K562 (cell line): Measurements from ENCODE around the gene IRX6. TPM values are rescaled to one million over a fixed set of nuclear protein-coding genes. Genes with fewer than 3 reads are reported as not detected.

Experiments
- ATAC-seq: fragments of 200-7000 bp; cut with Tn5 transposase; 3 replicates; pipeline ENCODE4 v1.9.1; 2020; ENCODE audit warnings: moderate library complexity
- BruUV-seq: library from RNA; stranded (reverse); fragments of 400-500 nt; replicated peaks from 2 replicates; lab custom pipeline; 2021; lab: Mats Ljungman, UMichigan
- CTCF ChIA-PET: fragments of 300-600 bp; formaldehyde crosslinking; extraction: SDS; loops from one replicate; lab custom pipeline; 2021; ENCODE audit warnings: low intra/inter-chr PET ratio; lab: Yijun Ruan, JAX
- POLR2A ChIA-PET: fragments of 300-600, 350-650 bp; sonication (Branson Sonifier 250); formaldehyde crosslinking; extraction: SDS; loops from one replicate; lab custom pipeline; 2021; ENCODE audit warnings: antibody characterized with exemption, inconsistent platforms; lab: Yijun Ruan, JAX
- DNase-seq, 4 experiments: peaks; one replicate each; pipeline versions ENCODE4 v3.0.0 to v3.0.0-alpha.2; 2011 to 2018; ENCODE audit warnings: low spot score in 3 of 4, mixed read lengths in 3 of 4; ENCODE audit errors: extremely low read depth in 1 of 4
- FAIRE-seq: peaks from 2 replicates; lab custom pipeline; 2011; peaks lifted over from hg19 to GRCh38; lab: Jason Lieb, UNC
- H2AFZ ChIP-seq: 2 replicates; pipeline ENCODE4 v1.6.0; 2011; ENCODE audit warnings: low read depth, low read length, control low read depth, inconsistent platforms
- H3K27ac ChIP-seq: fragments of 200-600 bp; 3 replicates; pipeline ENCODE4 v1.8.0; 2011; ENCODE audit warnings: low read depth, mild to moderate bottlenecking, control low read depth, inconsistent platforms, low read length, moderate library complexity, mixed read lengths; ENCODE audit errors: extremely low read depth
- H3K27me3 ChIP-seq, 2 experiments: fragments of 300-600 bp in 1 of 2; 2 replicates in 1 of 2; 3 replicates in 1 of 2; pipeline versions ENCODE4 v1.6.0 to v1.8.0; 2011; ENCODE audit warnings: inconsistent platforms in 2 of 2, low read length in 2 of 2, mild to moderate bottlenecking in 1 of 2, mixed read lengths in 1 of 2, moderate library complexity in 1 of 2; ENCODE audit not compliant: control insufficient read depth in 2 of 2, insufficient read depth in 2 of 2
- H3K36me3 ChIP-seq: fragments of 300-600 bp; 3 replicates; pipeline ENCODE4 v1.8.0; 2011; ENCODE audit warnings: mild to moderate bottlenecking, low read length, inconsistent platforms; ENCODE audit not compliant: control insufficient read depth, insufficient read depth
- H3K4me1 ChIP-seq, 2 experiments: fragments of 200-600 bp in 1 of 2; replicated peaks in 1 of 2; 2 replicates in 1 of 2; 3 replicates in 1 of 2; pipeline versions ENCODE4 v1.5.1 to v1.8.0; 2011; ENCODE audit warnings: inconsistent platforms in 2 of 2, low read length in 2 of 2, mild to moderate bottlenecking in 1 of 2, mixed read lengths in 1 of 2, moderate library complexity in 1 of 2; ENCODE audit not compliant: control insufficient read depth in 2 of 2, insufficient read depth in 2 of 2
- H3K4me2 ChIP-seq: 2 replicates; pipeline ENCODE4 v1.6.1; 2011; ENCODE audit warnings: low read length, control low read depth, inconsistent platforms, mixed read lengths; ENCODE audit not compliant: insufficient read depth
- H3K4me3 ChIP-seq: fragments of 200-600 bp; sonication (generic), shearing (Covaris generic); 2 replicates; pipeline ENCODE4 v1.5.1; 2016; ENCODE audit warnings: control low read depth, inconsistent platforms
- H3K79me2 ChIP-seq: fragments of 200-600 bp; 3 replicates; pipeline ENCODE4 v1.8.0; 2011; ENCODE audit warnings: low read length, inconsistent platforms; ENCODE audit not compliant: control insufficient read depth, insufficient read depth
- H3K9ac ChIP-seq, 2 experiments: 2 replicates each; pipeline versions ENCODE4 v1.6.0 to v1.6.1; 2011; ENCODE audit warnings: low read depth in 2 of 2, low read length in 2 of 2, control low read depth in 1 of 2, inconsistent platforms in 1 of 2, mild to moderate bottlenecking in 1 of 2, mixed read lengths in 1 of 2; ENCODE audit not compliant: insufficient read depth in 1 of 2
- H3K9me1 ChIP-seq: one replicate; pipeline ENCODE4 v1.6.0; 2011; ENCODE audit warnings: inconsistent platforms, mild to moderate bottlenecking, low read length, moderate library complexity; ENCODE audit not compliant: control insufficient read depth, insufficient read depth
- H3K9me3 ChIP-seq: replicated peaks from 2 replicates; pipeline ENCODE4 v1.5.1; 2011; ENCODE audit warnings: low read depth, low read length, inconsistent platforms; ENCODE audit not compliant: control insufficient read depth, insufficient read depth
- H4K20me1 ChIP-seq: replicated peaks from 2 replicates; pipeline ENCODE4 v1.6.1; 2011; ENCODE audit warnings: low read length, inconsistent platforms, mixed read lengths; ENCODE audit not compliant: control insufficient read depth, insufficient read depth
- CBFA2T3 ChIP-seq: fragments of 450-650 bp; IDR thresholded peaks from 2 replicates; pipeline ENCODE4 v1.6.1; 2017
- CBX8 ChIP-seq: fragments of 200-600 bp; sonication (generic); IDR thresholded peaks from 2 replicates; pipeline ENCODE4 v1.6.1; 2012; ENCODE audit warnings: borderline replicate concordance, mixed run types, low read depth, mild to moderate bottlenecking, moderate library complexity, mixed read lengths, low read length, control low read depth, inconsistent platforms; ENCODE audit not compliant: poor library complexity, severe bottlenecking; ENCODE audit errors: extremely low read depth
- CHD1 ChIP-seq: fragments of 200-600 bp; sonication (generic); IDR thresholded peaks from one replicate; pipeline ENCODE4 v1.6.1; 2012; ENCODE audit warnings: mild to moderate bottlenecking, moderate library complexity, low read length, inconsistent platforms
- HBP1 ChIP-seq: fragments of 450-650 bp; formaldehyde crosslinking; IDR thresholded peaks from 2 replicates; pipeline ENCODE4 v1.4.0; 2022; ENCODE audit warnings: missing genetic modification characterization
- HMG20A ChIP-seq: fragments of 450-650 bp; formaldehyde crosslinking; conservative IDR thresholded peaks from 2 replicates; pipeline ENCODE4 v1.4.0; 2020; ENCODE audit warnings: mild to moderate bottlenecking, mixed read lengths
- KDM2B ChIP-seq: fragments of 250-450 bp; sonication (Bioruptor Pico); IDR thresholded peaks from 2 replicates; pipeline ENCODE4 v1.8.0; 2021; ENCODE audit warnings: mild to moderate bottlenecking, moderate library complexity
- MCM2 ChIP-seq: fragments of 450-650 bp; IDR thresholded peaks from 2 replicates; pipeline ENCODE4 v1.6.1; 2017; ENCODE audit warnings: low read depth, mild to moderate bottlenecking
- NR2C1 ChIP-seq, 2 experiments: fragments of 450-650 bp; IDR thresholded peaks; 2 replicates each; pipeline ENCODE4 v1.6.1; 2017; ENCODE audit warnings: mild to moderate bottlenecking in 2 of 2, antibody characterized with exemption in 1 of 2, inconsistent platforms in 1 of 2, missing compliant biosample characterization in 1 of 2, missing genetic modification characterization in 1 of 2
- PHF20 ChIP-seq: fragments of 450-650 bp; IDR thresholded peaks from 2 replicates; pipeline ENCODE4 v1.6.1; 2018; ENCODE audit not compliant: partially characterized antibody
- PPARD ChIP-seq: fragments of 250-450 bp; sonication (Bioruptor Pico); IDR thresholded peaks from 2 replicates; pipeline ENCODE4 v1.8.0; 2022; ENCODE audit warnings: inconsistent platforms, mild to moderate bottlenecking, moderate library complexity
- TFAM ChIP-seq: fragments of 250-450 bp; sonication (Bioruptor Pico); conservative IDR thresholded peaks from 2 replicates; pipeline ENCODE4 v1.5.0; 2021; ENCODE audit warnings: mild to moderate bottlenecking, moderate library complexity
- TSHZ1 ChIP-seq: fragments of 250-450 bp; sonication (Bioruptor Pico); IDR thresholded peaks from 2 replicates; pipeline ENCODE4 v1.4.0; 2020; ENCODE audit warnings: mild to moderate bottlenecking, moderate library complexity
- ZNF23 ChIP-seq: fragments of 250-450 bp; sonication (Bioruptor Pico); IDR thresholded peaks from 2 replicates; pipeline ENCODE4 v1.4.0; 2020; ENCODE audit warnings: mild to moderate bottlenecking
- ZNF436 ChIP-seq: fragments of 250-450, 450-650 bp; sonication (Bioruptor Pico); formaldehyde crosslinking; IDR thresholded peaks from 2 replicates; pipeline ENCODE4 v1.7.0; 2020; ENCODE audit warnings: mild to moderate bottlenecking
- ZNF551 ChIP-seq: fragments of 250-450 bp; sonication (Bioruptor Pico); IDR thresholded peaks from 2 replicates; pipeline ENCODE4 v1.5.0; 2021; ENCODE audit warnings: mild to moderate bottlenecking, moderate library complexity
- WGBS: fragments of 100-300 bp; shearing (Covaris generic); methylation state at CpG from one replicate; pipeline ENCODE4 v1.1.6; 2016; ENCODE audit warnings: low coverage, mixed read lengths; ENCODE audit not compliant: insufficient coverage; ENCODE audit errors: missing lambda C conversion rate; 5-methylcytosine and 5-hydroxymethylcytosine counted together
- in situ Hi-C: fragments of 300-500 bp; cut with MboI; formaldehyde crosslinking; loops from 4 replicates; pipeline ENCODE4 v1.15.0; 2018; ENCODE audit warnings: inconsistent platforms, mixed read lengths
- intact Hi-C: fragments of 100-400 bp; cut with micrococcal nuclease; formaldehyde crosslinking; loops from 2 replicates; pipeline ENCODE4 v1.14.2; 2022
- polyA plus RNA-seq, 8 experiments: library from polyadenylated mRNA; depleted of rRNA in 4 of 8; stranded (reverse) in 5 of 8; unstranded in 3 of 8; fragments of >200 nt; fragmentation: Nextera tagmentation in 2 of 8; fragmentation: Illumina TruSeq in 1 of 8; extraction: Ambion mirVana in 2 of 8; extraction: Trizol in 1 of 8; gene quantifications; 2 replicates each; pipeline versions ENCODE4 v1.2.1 to v1.2.3, GENCODE V29; 2011 to 2014; ENCODE audit warnings: inconsistent platforms in 1 of 8, missing spikeins in 1 of 8
- total RNA-seq, 7 experiments: library from RNA; depleted of rRNA in 6 of 7; stranded (reverse); fragments of >200 nt in 6 of 7; fragmentation: Illumina TruSeq in 2 of 7; extraction: Trizol in 2 of 7; gene quantifications; 2 replicates each; pipeline versions ENCODE4 v1.2.1 to v1.2.3, GENCODE V29; 2011 to 2021; ENCODE audit warnings: low replicate concordance in 1 of 7
- TF ChIP-seq, protein P1 (sequence below): IDR thresholded peaks from 2 replicates; pipeline ENCODE4 v1.6.1; 2011; ENCODE audit not compliant: insufficient read length; ENCODE audit errors: extremely low read depth
- TF ChIP-seq, protein P2 (sequence below): fragments of 250-450 bp; sonication (Bioruptor Pico); IDR thresholded peaks from 2 replicates; pipeline ENCODE4 v1.5.0; 2021

IRX6 gene
- total and polyA plus RNA-seq, 9 of the 15 experiments (the other 6 are each of a cell fraction or from before 2014, with no cell fraction given): 0.07 to 0.29 (median 0.14) TPM; not detected in 4

GRCh38 chr16:55340445-55340844, 16.4 kb downstream of the IRX6 start:
- Histone ChIP-seq H3K4me3 (no peak overlapping the region), H3K4me2 (no peak overlapping the region)
- CTCF ChIA-PET: no interaction called here
- TF ChIP-seq PPARD (CRISPR knock-in tag) (no peak), NR2C1 (IDR thresholded peaks at IDR 0.05) (no peak), NR2C1 (tag; IDR thresholded peaks at IDR 0.05) (no peak), MCM2 (no peak), ZNF23 (no peak), TFAM (CRISPR knock-in tag) (no peak), HMG20A (no peak), KDM2B (CRISPR knock-in tag) (no peak), TSHZ1 (no peak), ZNF551 (no peak), PHF20 (no peak), ZNF436 (CRISPR knock-in tag) (no peak), CBX8 (no peak), CHD1 (no peak), HBP1 (no peak), CBFA2T3 (no peak)
- TF ChIP-seq, protein P1, sequence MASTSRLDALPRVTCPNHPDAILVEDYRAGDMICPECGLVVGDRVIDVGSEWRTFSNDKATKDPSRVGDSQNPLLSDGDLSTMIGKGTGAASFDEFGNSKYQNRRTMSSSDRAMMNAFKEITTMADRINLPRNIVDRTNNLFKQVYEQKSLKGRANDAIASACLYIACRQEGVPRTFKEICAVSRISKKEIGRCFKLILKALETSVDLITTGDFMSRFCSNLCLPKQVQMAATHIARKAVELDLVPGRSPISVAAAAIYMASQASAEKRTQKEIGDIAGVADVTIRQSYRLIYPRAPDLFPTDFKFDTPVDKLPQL: no peak
- TF ChIP-seq, protein P2, sequence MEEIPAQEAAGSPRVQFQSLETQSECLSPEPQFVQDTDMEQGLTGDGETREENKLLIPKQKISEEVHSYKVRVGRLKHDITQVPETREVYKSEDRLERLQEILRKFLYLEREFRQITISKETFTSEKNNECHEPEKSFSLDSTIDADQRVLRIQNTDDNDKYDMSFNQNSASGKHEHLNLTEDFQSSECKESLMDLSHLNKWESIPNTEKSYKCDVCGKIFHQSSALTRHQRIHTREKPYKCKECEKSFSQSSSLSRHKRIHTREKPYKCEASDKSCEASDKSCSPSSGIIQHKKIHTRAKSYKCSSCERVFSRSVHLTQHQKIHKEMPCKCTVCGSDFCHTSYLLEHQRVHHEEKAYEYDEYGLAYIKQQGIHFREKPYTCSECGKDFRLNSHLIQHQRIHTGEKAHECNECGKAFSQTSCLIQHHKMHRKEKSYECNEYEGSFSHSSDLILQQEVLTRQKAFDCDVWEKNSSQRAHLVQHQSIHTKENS (CRISPR knock-in tag): no peak

More at GRCh38 chr16:55340445-55340844, 16.4 kb downstream of the IRX6 start:
- H3K4me1 ChIP-seq: no peaks in the 10 kb centered on the region
- BruUV-seq: no TSS peak
- no peak overlapping the region for H3K27ac ChIP-seq
- FAIRE-seq: no peak
- no peaks in the 10 kb centered on the region for H3K9me1 ChIP-seq
- WGBS: 0% methylated on average over 1 of the region's 1 CpG
- H3K27me3 ChIP-seq: no peaks in the 10 kb centered on the region; a peak in 1 of 5 replicates
- H3K36me3 ChIP-seq: no peaks in the 10 kb centered on the region
- no peak for DNase-seq
- intact Hi-C loops (no loop called here), in situ Hi-C loops (no loop called here)
- no peaks in the 10 kb centered on the region for H4K20me1 ChIP-seq
- no peak for ATAC-seq
- POLR2A ChIA-PET: interaction anchor here (1.0 kb wide), 1 partner anchor 9 kb away, joined by 3 read pairs; no protein-coding TSS in a partner anchor
- H3K9me3 ChIP-seq: no peaks in the 10 kb centered on the region
- no peak overlapping the region for H2AFZ ChIP-seq
- H3K9ac ChIP-seq: no peak overlapping the region
- no peaks in the 10 kb centered on the region for H3K79me2 ChIP-seq
